PC-3 (cell line): ENCODE measurements around the gene PTH1R. TPM values are rescaled to one million over a fixed set of nuclear protein-coding genes. Genes with fewer than 3 reads are reported as not detected.

Experiments
- ATAC-seq: fragments of 200-7000 bp; cut with Tn5 transposase; 2 replicates; pipeline ENCODE4 v1.9.1; 2020; ENCODE audit warnings: mild to moderate bottlenecking, moderate library complexity
- BruUV-seq: library from RNA; stranded (reverse); fragments of 400-500 nt; replicated peaks from 2 replicates; lab custom pipeline; 2021; lab: Mats Ljungman, UMichigan
- CTCF ChIA-PET: fragments of 300-600 bp; sonication (Branson Sonifier 250); formaldehyde crosslinking; loops from one replicate; lab custom pipeline; 2022; ENCODE audit warnings: antibody characterized with exemption; lab: Charles Lee
- POLR2A ChIA-PET: fragments of 300-600 bp; sonication (Branson Sonifier 250); formaldehyde crosslinking; loops from one replicate; lab custom pipeline; 2022; ENCODE audit warnings: antibody characterized with exemption; ENCODE audit not compliant: unreplicated experiment; lab: Charles Lee
- DNase-seq: peaks from one replicate; pipeline ENCODE4 v3.0.0-alpha.2; 2015
- H2AFZ ChIP-seq: fragments of 300-600 bp; sonication (generic); 2 replicates; pipeline ENCODE4 v1.6.0; 2016; ENCODE audit warnings: antibody characterized with exemption, low read length
- H3F3A ChIP-seq: fragments of 300-600 bp; sonication (generic); one replicate; pipeline ENCODE4 v1.6.0; 2017; ENCODE audit warnings: antibody characterized with exemption, low read length, control low read depth, mild to moderate bottlenecking; ENCODE audit not compliant: unreplicated experiment
- H3K27ac ChIP-seq: fragments of 300-600 bp; sonication (generic); 2 replicates; pipeline ENCODE4 v1.5.1; 2016; ENCODE audit warnings: mild to moderate bottlenecking, low read length
- H3K27me3 ChIP-seq: fragments of 300-600 bp; sonication (generic); 2 replicates; pipeline ENCODE4 v1.6.1; 2016; ENCODE audit warnings: low read length, mixed read lengths
- H3K36me3 ChIP-seq: fragments of 300-600 bp; sonication (generic); 2 replicates; pipeline ENCODE4 v1.6.1; 2016; ENCODE audit warnings: low read depth, mixed run types, low read length, mixed read lengths
- H3K4me1 ChIP-seq: fragments of 300-600 bp; sonication (generic); 2 replicates; pipeline ENCODE4 v1.5.1; 2016; ENCODE audit warnings: low read length; ENCODE audit not compliant: insufficient read depth
- H3K4me2 ChIP-seq: fragments of 300-600 bp; sonication (generic); 2 replicates; pipeline ENCODE4 v1.6.0; 2016; ENCODE audit warnings: low read length
- H3K4me3 ChIP-seq: fragments of 300-600 bp; sonication (generic); 2 replicates; pipeline ENCODE4 v1.5.1; 2016; ENCODE audit warnings: mild to moderate bottlenecking, low read length, mixed read lengths
- H3K79me2 ChIP-seq: fragments of 300-600 bp; sonication (generic); 2 replicates; pipeline ENCODE4 v1.6.1; 2017; ENCODE audit warnings: low read length, mixed read lengths
- H3K9ac ChIP-seq: fragments of 300-600 bp; sonication (generic); 2 replicates; pipeline ENCODE4 v1.6.0; 2016; ENCODE audit warnings: mild to moderate bottlenecking, low read length
- H3K9me2 ChIP-seq: fragments of 300-600 bp; sonication (generic); replicated peaks from 2 replicates; pipeline ENCODE4 v1.6.1; 2016; ENCODE audit warnings: mixed run types, low read length, mixed read lengths
- H3K9me3 ChIP-seq: fragments of 300-600 bp; sonication (generic); 2 replicates; pipeline ENCODE4 v1.6.1; 2016; ENCODE audit warnings: low read length, mixed read lengths
- H4K20me1 ChIP-seq: fragments of 300-600 bp; sonication (generic); 2 replicates; pipeline ENCODE4 v1.6.1; 2016; ENCODE audit warnings: low read length, mixed read lengths
- CTCF ChIP-seq: fragments of 300-600 bp; sonication (generic); conservative IDR thresholded peaks from 2 replicates; pipeline ENCODE4 v1.5.1; 2017; ENCODE audit warnings: antibody characterized with exemption, low read depth, mild to moderate bottlenecking, low read length
- EZH2 ChIP-seq: fragments of 300-600 bp; sonication (generic); IDR thresholded peaks from one replicate; pipeline ENCODE4 v1.6.1; 2017; ENCODE audit warnings: antibody characterized with exemption, mild to moderate bottlenecking, low read length; ENCODE audit not compliant: unreplicated experiment
- EZH2phosphoT487 ChIP-seq: fragments of 300-600 bp; sonication (generic); IDR thresholded peaks from 2 replicates; pipeline ENCODE4 v1.6.1; 2018; ENCODE audit warnings: mild to moderate bottlenecking, antibody characterized with exemption, low read length, borderline replicate concordance
- intact Hi-C: fragments of 100-400 bp; cut with micrococcal nuclease; formaldehyde crosslinking; loops from 2 replicates; pipeline ENCODE4 v1.9.0; 2023
- total RNA-seq: library from RNA; depleted of rRNA; stranded (reverse); fragments of >200 nt; gene quantifications from 2 replicates; pipeline ENCODE4 v1.2.3, GENCODE V29; 2014

The PTH1R gene
- total RNA-seq, 1 experiment from 2014 or later = not detected

- intact Hi-C loops = no loop called here
- H2AFZ ChIP-seq = no peak overlapping the region
- no peak for TF ChIP-seq EZH2phosphoT487
- TF ChIP-seq EZH2 = no peak
- TF ChIP-seq CTCF = no peak
- H3K9me2 ChIP-seq = no peaks in the 10 kb centered on the region
- no peaks in the 10 kb centered on the region for H3K9me3 ChIP-seq
- H3K4me2 ChIP-seq = no peak overlapping the region
- no peak for ATAC-seq
- ChIA-PET POLR2A (no interaction called here), CTCF (no interaction called here)
- DNase-seq = no peak
- H3K4me3 ChIP-seq = no peak overlapping the region
- no peak overlapping the region for H3K27ac ChIP-seq
- peaks cover 52% of the 10 kb centered on the region for H3K79me2 ChIP-seq
- H3F3A ChIP-seq = no peaks in the 10 kb centered on the region
- BruUV-seq = no TSS peak
- peaks cover 51% of the 10 kb centered on the region for H3K36me3 ChIP-seq
- H3K4me1 ChIP-seq = peaks cover 21% of the 10 kb centered on the region
- no peak overlapping the region for H3K9ac ChIP-seq
- H3K27me3 ChIP-seq = no peaks in the 10 kb centered on the region
- 0 out of 2 replicates have a peak, but pooled peaks cover 24% of the 10 kb centered on the region for H4K20me1 ChIP-seq
Measured at GRCh38 chr3:46926871-46927717, 49.6 kb downstream of the PTH1R start.

- Histone ChIP-seq H3K27me3 (no peaks in the 10 kb centered on the region), H4K20me1 (0 out of 2 replicates have a peak, but pooled peaks cover 24% of the 10 kb centered on the region), H3K27ac (no peak overlapping the region), H3K4me3 (no peak overlapping the region), H3K36me3 (peaks cover 46% of the 10 kb centered on the region), H3K9ac (no peak overlapping the region), H3K79me2 (peaks cover 58% of the 10 kb centered on the region), H3K9me3 (no peaks in the 10 kb centered on the region), H2AFZ (no peak overlapping the region), H3K4me1 (peaks cover 27% of the 10 kb centered on the region), H3K9me2 (no peaks in the 10 kb centered on the region), H3F3A (no peaks in the 10 kb centered on the region), H3K4me2 (no peak overlapping the region)
- no TSS peak for BruUV-seq
- ATAC-seq (no peak), DNase-seq (no peak)
- intact Hi-C loops = no loop called here
- CTCF ChIA-PET = no interaction called here
- POLR2A ChIA-PET = no interaction called here
- TF ChIP-seq EZH2 = no peak
- TF ChIP-seq EZH2phosphoT487 = no peak
- TF ChIP-seq CTCF = no peak
Measured at GRCh38 chr3:46927718-46928073, 50.2 kb downstream of the PTH1R start.

- DNase-seq (no peak), ATAC-seq (no peak)
- POLR2A ChIA-PET = no interaction called here
- H3K27me3 ChIP-seq = no peaks in the 10 kb centered on the region
- peaks cover 46% of the 10 kb centered on the region; the same call in 1 of the 2 replicates for H3K36me3 ChIP-seq
- H2AFZ ChIP-seq = no peak overlapping the region
- H3K4me2 ChIP-seq = no peak overlapping the region
- no TSS peak for BruUV-seq
- no peaks in the 10 kb centered on the region for H3F3A ChIP-seq
- H3K79me2 ChIP-seq = peaks cover 64% of the 10 kb centered on the region
- H3K4me1 ChIP-seq = peaks cover 33% of the 10 kb centered on the region
- H3K9ac ChIP-seq = no peak overlapping the region
- H3K9me2 ChIP-seq = no peaks in the 10 kb centered on the region
- no peak overlapping the region for H3K4me3 ChIP-seq
- TF ChIP-seq EZH2 = no peak
- intact Hi-C loops = no loop called here
- CTCF ChIA-PET = no interaction called here
- H4K20me1 ChIP-seq = 0 out of 2 replicates have a peak, but pooled peaks cover 24% of the 10 kb centered on the region
- no peaks in the 10 kb centered on the region for H3K9me3 ChIP-seq
- H3K27ac ChIP-seq = no peak overlapping the region
Measured at GRCh38 chr3:46928282-46928681, 50.8 kb downstream of the PTH1R start.
